NCI-H2227 (cell line): ENCODE measurements around the gene RNF125.

Experiments used
- DNase-seq: peaks from one replicate; lab custom pipeline; 2025; ENCODE audit not compliant: unreplicated experiment; lab: John Stamatoyannopoulos, UW

Gene RNF125

GRCh38 chr18:32021756-32022564 is 3.3 kb downstream of the RNF125 start:
- DNase-seq = no peak

DNA sequence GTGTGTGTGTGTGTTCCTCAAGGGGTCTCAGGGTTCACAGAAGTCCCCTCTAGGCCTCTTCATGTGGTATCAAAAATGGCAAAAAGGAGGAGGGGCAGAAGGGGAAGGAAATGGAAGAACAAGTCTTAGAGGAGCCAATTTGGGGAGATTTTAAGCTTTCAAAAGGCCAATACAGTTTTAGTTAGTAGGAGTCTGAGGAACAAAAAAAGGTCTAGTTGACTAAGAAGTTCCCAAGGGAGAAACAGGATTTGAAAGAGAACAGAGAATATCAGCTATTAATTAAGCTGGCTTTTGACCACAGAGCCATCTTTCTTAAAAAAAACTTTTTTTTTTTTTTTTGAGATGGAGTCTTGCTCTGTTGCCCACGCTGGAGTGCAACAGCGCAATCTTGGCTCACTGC is 7.1 kb downstream of the RNF125 start:
- no peak for DNase-seq

DNA sequence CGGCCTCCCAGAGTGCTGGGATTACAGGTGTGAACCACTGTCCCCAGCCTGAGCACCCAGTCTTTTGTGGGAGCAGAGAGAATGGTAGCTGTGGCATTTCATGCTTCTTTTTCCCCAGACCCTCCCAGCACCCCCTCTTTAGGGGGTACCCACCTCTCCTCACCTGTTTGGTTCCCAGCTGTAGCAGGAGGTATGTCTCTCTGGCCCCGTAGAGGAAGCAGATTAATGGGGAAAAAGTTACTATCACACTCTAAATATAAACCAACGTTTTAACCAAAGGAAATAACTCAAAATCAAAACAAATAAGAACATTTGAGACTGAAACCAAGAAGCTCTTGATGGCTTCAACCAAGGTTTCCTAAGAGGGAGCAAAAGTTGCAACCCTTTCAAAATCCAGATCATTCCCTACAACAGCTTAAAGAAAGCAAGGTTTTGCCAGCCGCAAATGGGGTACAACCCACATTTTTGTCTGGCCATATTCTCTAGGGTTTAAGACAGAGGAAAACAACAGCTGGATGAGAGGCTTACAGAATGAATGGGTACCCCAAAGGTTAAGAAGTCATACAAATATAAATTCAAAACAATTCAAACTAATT is 8.0 kb downstream of the RNF125 start:
- DNase-seq = no peak

DNA sequence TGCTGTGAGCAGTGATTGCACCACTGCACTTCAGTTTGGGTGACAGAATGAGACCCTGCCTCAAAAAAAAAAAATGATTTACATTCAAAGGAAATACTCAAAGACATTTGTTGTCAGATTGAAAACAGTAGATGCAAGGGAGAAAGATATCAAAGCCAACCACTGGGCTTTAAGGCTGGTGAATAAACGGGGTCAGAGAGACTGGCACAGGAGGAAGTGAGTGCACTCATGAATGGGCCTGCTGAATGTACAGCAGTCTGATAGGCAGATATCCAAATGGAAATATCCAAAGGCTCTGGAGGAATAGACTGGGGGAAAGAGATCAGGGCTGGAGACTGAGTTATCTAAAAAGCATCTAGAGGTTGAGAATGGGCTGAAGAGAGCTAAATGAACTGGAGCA is 10.9 kb downstream of the RNF125 start:
- DNase-seq = no peak

GRCh38 chr18:32032609-32033008 is 14.0 kb downstream of the RNF125 start:
- no peak for DNase-seq

GRCh38 chr18:32036506-32037180 is 18.0 kb downstream of the RNF125 start:
- DNase-seq = no peak

GRCh38 chr18:32037616-32038015 is 19.0 kb downstream of the RNF125 start:
- DNase-seq = no peak

- DNase-seq = no peak
These were observed 22.3 kb downstream of the RNF125 start for GRCh38 chr18:32040936-32041335.

- no peak for DNase-seq
These were observed 23.7 kb downstream of the RNF125 start for GRCh38 chr18:32042337-32042736.

DNA sequence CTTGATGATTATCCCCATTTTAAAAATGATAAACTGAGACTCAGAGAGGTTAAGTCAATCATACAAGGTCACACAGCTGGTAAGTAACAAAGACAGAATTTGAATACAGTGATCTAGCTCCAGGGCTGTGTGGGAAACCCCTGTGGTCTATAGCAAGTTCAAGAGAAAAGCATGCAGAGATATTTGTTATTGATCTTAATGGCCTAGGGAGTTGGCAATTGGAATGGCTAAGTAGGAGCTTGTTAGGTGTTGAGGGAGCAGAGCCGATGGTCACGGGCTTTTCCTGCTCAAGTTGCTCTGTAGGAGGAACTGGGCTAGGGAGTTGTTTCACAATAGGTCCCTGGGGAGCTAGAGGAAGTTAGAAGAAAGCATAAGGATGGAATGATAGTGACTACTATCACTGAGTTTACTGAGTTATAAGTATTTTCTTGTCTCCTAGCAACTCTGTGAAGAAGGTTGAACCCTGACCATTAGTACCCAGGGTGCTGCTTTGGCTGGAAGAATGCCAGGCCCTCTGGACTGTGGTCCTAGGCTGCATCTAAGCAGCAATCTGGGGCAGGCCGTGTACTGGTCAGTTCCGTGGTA is 30.0 kb downstream of the RNF125 start:
- DNase-seq = no peak

- no peak for DNase-seq
These were observed 31.0 kb downstream of the RNF125 start for GRCh38 chr18:32049393-32050171.

DNA sequence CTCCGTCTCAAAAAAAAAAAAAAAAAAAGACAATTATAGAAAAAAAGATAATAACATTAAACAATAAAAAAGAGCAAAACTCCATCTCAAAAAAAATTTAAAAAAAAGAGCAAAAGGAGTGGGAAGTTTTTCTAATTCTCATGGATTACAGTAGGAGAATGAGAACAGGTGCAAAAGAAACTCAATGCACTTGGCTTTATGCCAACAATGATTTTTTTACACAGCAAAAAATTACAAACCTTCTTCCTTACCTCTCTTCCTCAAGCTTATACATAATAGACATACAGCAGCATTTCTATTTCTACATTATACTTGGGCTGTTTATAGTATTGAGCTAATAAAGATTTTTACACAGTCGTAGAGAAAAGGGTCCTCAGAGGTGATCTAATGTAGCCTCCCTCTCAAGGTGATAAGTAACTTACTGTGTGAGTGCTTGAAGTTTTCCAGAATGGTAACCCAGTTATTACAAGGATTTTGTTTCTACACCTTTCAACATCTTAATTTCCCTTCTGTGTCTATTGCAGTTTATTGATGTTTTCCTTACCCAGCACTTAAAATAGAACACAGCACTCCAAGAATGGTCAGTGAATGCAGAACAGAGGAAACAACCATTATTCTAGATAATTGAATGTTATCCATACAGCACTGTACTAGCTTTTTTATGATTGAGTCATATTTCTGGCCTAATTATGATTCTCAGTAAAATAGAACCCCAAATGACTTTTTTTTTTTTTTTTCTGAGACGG is 38.2 kb downstream of the RNF125 start:
- peak; percentile 10 for DNase-seq

- no peak for DNase-seq
These were observed 39.1 kb downstream of the RNF125 start for GRCh38 chr18:32057624-32058165.

- DNase-seq = no peak
These were observed 41.4 kb downstream of the RNF125 start for GRCh38 chr18:32060026-32060425.

DNA sequence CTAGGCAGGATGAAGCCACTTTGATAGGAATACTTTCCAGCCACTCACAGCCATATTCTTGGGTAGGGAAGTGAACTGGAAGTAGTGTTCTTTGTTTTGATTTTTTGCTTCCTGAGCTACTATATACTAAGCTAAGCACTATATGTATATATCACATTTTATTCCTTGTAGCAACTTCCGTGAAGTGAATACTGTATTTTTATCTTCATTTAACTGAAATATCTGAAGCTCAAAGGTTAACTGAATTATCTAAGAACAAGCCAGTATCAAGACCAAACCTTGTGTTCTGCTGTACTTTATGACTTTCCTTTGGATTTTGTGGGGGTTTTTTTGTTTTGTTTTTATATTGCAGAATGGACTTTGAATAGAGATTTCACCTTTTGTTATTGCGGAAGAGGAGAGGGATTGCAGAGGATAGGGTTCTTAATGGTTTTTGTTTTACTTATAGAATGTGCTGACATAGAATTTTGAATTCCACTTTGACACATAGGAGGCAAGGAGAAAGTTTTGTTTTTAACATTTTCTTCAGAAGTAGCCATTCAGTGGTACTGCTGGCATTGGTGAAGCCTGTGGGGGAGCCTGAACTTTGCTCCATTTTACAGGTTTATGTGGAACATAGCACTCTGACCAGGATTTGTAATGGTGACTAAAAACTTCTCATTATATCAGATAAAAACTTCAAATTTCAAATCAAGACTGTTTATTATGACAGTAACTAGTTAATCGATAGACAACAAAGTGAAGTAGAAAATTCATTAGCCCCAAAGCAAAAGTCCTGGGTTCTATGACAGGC is 48.9 kb downstream of the RNF125 start:
- DNase-seq = no peak

GRCh38 chr18:32072321-32072720 is 53.7 kb downstream of the RNF125 start:
- DNase-seq = peak; percentile 11

DNA sequence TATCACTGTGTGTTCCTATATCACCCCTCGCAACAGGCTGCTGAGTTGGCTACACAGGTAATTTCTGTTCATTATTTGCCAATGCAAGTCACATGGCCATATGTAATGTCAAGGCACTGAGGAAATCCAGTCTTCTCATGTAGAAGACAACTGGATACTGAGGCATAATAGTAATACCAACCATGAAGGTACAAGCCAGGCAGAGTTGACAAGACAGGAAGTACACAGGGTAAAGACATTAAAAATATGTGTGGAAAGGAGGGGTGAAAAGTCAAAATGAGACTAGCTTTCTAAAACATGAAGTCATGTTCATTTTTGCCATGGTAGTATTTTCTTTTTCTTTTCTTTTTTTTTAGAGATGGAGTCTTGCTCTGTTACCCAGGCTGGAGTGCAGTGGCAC is 55.6 kb downstream of the RNF125 start:
- DNase-seq = no peak

DNA sequence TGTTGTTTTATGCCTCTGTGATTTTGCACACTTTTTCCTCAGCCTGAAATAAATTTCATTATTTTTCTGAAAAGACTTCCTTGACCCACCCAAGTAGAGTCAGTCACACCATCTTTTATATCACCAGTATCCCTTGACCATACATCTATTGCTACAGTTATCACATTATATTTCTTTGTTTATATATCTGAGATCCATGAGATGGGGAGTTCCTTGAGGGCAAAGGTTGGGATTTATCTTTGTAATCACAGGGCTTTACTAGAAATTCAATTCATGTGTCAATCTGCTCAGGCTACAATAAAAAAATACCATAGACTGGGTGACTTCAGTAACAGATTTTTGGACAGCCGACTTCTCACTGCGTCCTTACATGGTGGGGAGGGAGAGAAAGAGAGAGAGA is 60.2 kb downstream of the RNF125 start:
- DNase-seq = no peak

GRCh38 chr18:32081881-32082280 is 63.3 kb downstream of the RNF125 start:
- no peak for DNase-seq
